HG03565 (cell line): ENCODE data around the gene EXOC3L4.

Experiments used
- ATAC-seq: cut with Tn5 transposase; IDR thresholded peaks from one replicate; pipeline ENCODE4 v1.9.1; 2021; ENCODE audit warnings: mild to moderate bottlenecking, moderate library complexity; ENCODE audit not compliant: unreplicated experiment

The EXOC3L4 gene

GRCh38 chr14:103070263-103070885 is 24.2 kb upstream of the EXOC3L4 start:
- ATAC-seq = no peak

GRCh38 chr14:103070971-103071542 is 23.5 kb upstream of the EXOC3L4 start:
- ATAC-seq = no peak

GRCh38 chr14:103071544-103072251 is 22.8 kb upstream of the EXOC3L4 start:
- ATAC-seq = no peak

- no peak for ATAC-seq
Observed at GRCh38 chr14:103072595-103073366, 21.7 kb upstream of the EXOC3L4 start.

GRCh38 chr14:103073367-103073875 is 21.1 kb upstream of the EXOC3L4 start:
- ATAC-seq = no peak

GRCh38 chr14:103073876-103074728 is 20.4 kb upstream of the EXOC3L4 start:
- no peak for ATAC-seq

- ATAC-seq = no peak
Observed at GRCh38 chr14:103074729-103075367, 19.7 kb upstream of the EXOC3L4 start.

GRCh38 chr14:103078420-103078749 is 16.1 kb upstream of the EXOC3L4 start:
- ATAC-seq = no peak

- ATAC-seq = no peak
Observed at GRCh38 chr14:103078860-103079587, 15.5 kb upstream of the EXOC3L4 start.

GRCh38 chr14:103081951-103082350 is 12.6 kb upstream of the EXOC3L4 start:
- ATAC-seq = no peak

- no peak for ATAC-seq
Observed at GRCh38 chr14:103084021-103084919, 10.3 kb upstream of the EXOC3L4 start, which contains the start of gene LBHD2. TSS of gene LBHD2 (plus strand) at chr14:103084210. CDS start at chr14:103086013, 1,803 bp downstream.

- no peak for ATAC-seq
Observed at GRCh38 chr14:103085106-103086091, 9.1 kb upstream of the EXOC3L4 start.

- no peak for ATAC-seq
Observed at GRCh38 chr14:103086771-103087342, 7.7 kb upstream of the EXOC3L4 start.

GRCh38 chr14:103087343-103087835 is 7.1 kb upstream of the EXOC3L4 start:
- ATAC-seq = no peak

- ATAC-seq = no peak
Observed at GRCh38 chr14:103088921-103089320, 5.6 kb upstream of the EXOC3L4 start.
